ENCODE data around the gene CUX1.
"Not testable (repeated sequence)": the region's sequence is repeated elsewhere in the genome, so short reads cannot be mapped to it uniquely, and the experiment has no call there.

CUX1 gene

GRCh38 chr7:102165136-102165535 lies 347.7 kb downstream of the CUX1 start:
- DNase-seq, result no peak

- no peak for DNase-seq
These were observed 349.8 kb downstream of the CUX1 start for GRCh38 chr7:102167254-102167653.

- no peak for DNase-seq
These were observed 352.4 kb downstream of the CUX1 start for GRCh38 chr7:102169651-102170392.

GRCh38 chr7:102170393-102170970 lies 353.1 kb downstream of the CUX1 start:
- no peak for DNase-seq

GRCh38 chr7:102173669-102174068 lies 356.2 kb downstream of the CUX1 start:
- no peak for DNase-seq

- DNase-seq, result no peak
These were observed 358.2 kb downstream of the CUX1 start for GRCh38 chr7:102175423-102176170.

GRCh38 chr7:102178410-102178809 lies 361.0 kb downstream of the CUX1 start:
- no peak for DNase-seq

- DNase-seq, result no peak
These were observed 363.3 kb downstream of the CUX1 start for GRCh38 chr7:102180727-102181126.

GRCh38 chr7:102181517-102181916 lies 364.1 kb downstream of the CUX1 start:
- DNase-seq, result no peak

GRCh38 chr7:102182016-102182415 lies 364.6 kb downstream of the CUX1 start:
- DNase-seq, result no peak

GRCh38 chr7:102183848-102184247 lies 366.4 kb downstream of the CUX1 start:
- DNase-seq, result not testable (repeated sequence)

GRCh38 chr7:102184303-102184702 lies 366.9 kb downstream of the CUX1 start:
- DNase-seq, result no peak

- DNase-seq, result no peak
These were observed 368.4 kb downstream of the CUX1 start for GRCh38 chr7:102185796-102186195.

GRCh38 chr7:102186306-102186705 lies 368.9 kb downstream of the CUX1 start:
- DNase-seq, result no peak

GRCh38 chr7:102188746-102189145 lies 371.3 kb downstream of the CUX1 start:
- DNase-seq, result no peak

GRCh38 chr7:102189756-102190155 lies 372.3 kb downstream of the CUX1 start:
- no peak for DNase-seq

- DNase-seq, result no peak
These were observed 373.4 kb downstream of the CUX1 start for GRCh38 chr7:102190776-102191350.

- no peak for DNase-seq
These were observed 374.3 kb downstream of the CUX1 start for GRCh38 chr7:102191556-102192379.

- DNase-seq, result no peak
These were observed 375.4 kb downstream of the CUX1 start for GRCh38 chr7:102192790-102193189.

GRCh38 chr7:102193806-102194205 lies 376.4 kb downstream of the CUX1 start:
- DNase-seq, result no peak

- DNase-seq, result no peak
These were observed 377.9 kb downstream of the CUX1 start for GRCh38 chr7:102195361-102195760.

- no peak for DNase-seq
These were observed 378.6 kb downstream of the CUX1 start for GRCh38 chr7:102196028-102196427.

- no peak for DNase-seq
These were observed 379.7 kb downstream of the CUX1 start for GRCh38 chr7:102197161-102197560.
